NCI-H2196 (cell line): ENCODE results near the gene CYGB.
"Not testable (repeated sequence)": the region's sequence is repeated elsewhere in the genome, so short reads cannot be mapped to it uniquely, and the experiment has no call there.

Experiments used
- DNase-seq: peaks from one replicate; lab custom pipeline; 2025; ENCODE audit not compliant: unreplicated experiment; lab: John Stamatoyannopoulos, UW

CYGB gene

DNA sequence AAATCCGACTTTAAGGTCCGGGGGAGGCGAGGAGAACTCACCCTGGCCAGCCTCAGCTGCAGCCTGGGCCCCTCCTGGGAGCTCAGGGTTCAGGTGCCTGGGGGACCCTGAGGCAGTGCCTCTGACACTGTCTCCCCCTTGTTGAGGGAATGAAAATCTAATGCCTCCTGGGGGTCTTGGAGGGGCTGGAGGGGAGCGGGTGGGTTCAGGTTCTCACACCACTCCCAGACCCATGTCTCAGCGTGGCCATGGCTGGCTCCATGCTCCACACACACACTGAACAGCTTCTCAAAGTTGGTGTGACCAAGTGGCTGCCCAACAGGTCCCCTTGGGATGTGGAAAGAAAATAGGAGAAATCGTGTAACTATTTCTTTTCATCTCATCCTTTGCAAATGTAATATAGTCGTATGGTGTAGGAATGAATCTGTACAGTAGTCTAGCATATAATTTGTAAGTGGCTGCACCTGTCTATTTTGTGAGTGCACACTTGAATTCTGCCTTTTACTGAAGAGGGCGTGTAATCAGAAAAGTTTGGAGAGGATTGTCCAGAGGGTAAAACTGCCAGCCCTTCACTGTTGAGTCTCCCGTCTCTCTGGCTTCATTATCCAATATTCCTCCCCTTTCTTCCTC is 1.5 kb upstream of the CYGB start:
- DNase-seq, result no peak

GRCh38 chr17:76538281-76538931 is 897 bp upstream of the CYGB start:
- no peak for DNase-seq

DNA sequence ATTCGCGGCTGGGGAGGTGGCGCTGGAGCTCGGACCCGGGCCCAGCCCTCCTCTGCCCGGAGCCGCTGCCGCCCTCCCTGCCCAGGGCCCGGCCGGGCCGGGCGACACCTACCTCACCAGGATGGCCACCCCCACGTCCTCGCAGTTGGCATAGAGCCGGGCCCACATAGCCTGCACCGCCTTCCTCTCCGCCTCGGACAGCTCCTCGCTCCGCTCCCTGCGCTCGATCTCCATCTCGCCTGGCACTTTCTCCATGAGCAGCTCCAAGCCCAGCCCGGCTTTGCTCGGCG is 276 bp downstream of the CYGB start:
- DNase-seq, result no peak

DNA sequence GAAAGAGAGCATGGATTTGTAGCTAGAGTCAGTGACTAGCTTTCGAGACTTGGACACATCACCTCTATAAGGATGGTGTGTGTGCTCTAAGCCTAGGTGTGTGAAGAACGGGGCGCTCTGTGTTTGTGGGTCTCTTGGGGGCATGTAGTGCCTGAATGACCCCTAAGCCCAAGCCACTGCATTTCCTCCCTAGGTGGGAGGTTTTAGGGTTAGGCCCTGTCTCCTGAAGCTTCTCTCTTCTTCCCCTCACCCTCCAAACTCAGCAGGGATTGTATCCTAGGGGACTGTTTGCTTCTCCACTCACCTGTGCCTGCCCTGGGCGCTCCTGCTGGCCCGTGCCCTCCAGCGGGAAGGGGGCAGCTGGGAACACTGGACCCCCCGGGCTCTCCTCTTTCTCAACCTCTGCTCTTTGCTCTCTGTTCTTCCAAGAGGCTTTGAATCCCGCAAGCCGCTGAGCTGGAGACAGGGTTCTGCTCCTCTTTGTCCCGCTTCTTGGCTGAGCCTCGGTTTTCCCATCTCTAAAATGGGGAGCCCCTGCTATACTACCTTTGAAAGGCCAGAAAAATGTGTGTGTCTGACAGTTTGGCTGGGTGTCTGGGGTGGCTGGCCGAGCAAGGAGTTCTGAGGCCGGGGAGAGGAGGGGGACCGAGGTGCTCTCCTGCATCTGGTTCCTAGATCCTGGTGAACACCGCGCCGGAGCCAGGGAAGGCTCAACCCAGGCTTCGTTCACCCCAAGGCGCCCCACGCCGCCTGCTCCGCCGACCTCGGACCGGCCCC is 810 bp downstream of the CYGB start:
- no peak for DNase-seq

GRCh38 chr17:76535788-76536510 is 1.6 kb downstream of the CYGB start:
- no peak for DNase-seq

DNA sequence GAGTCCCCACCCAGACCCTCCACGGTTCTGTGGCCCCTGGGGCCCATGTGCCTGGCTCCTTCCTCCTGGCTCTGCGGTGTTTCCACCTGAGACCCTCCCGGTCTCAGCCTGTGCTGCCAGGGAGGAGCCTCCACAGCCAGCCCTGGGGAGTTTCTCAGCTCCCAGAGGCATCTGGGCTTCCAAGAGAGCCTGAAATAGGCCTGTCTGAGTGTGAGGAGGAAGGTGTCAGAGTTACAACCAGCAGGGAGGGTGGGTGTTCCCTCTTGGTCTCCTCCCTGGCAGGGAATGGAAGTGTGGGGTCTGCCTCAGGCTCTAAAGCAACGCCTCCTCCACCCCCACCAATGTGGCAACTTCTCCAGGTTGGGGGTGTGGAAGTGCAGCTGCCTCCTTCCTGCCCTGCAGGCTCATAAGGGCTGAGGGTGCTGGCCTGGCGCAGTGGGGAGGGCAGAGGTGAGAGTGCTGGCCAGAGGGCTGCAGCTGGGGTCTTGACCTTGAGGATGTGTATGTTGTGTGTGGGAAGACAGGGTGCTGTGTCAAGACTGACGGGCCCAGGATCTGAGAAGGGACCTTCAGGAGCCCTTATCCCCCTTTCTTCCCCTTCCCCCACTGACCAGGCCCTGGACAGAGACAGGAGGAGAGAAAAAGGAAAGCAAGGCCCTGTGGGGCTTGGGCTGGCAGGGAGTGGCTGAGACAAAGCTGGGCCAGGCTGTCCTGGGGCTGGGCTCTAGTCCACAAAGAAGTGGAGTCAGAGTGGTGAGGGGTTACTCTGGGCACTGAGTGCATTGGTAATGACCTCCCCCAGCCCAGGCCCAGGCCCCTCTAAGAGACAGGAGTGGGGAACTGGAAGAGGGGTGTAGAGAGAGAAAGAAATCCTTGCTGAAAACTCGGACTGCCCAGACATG is 2.4 kb downstream of the CYGB start:
- no peak for DNase-seq

DNA sequence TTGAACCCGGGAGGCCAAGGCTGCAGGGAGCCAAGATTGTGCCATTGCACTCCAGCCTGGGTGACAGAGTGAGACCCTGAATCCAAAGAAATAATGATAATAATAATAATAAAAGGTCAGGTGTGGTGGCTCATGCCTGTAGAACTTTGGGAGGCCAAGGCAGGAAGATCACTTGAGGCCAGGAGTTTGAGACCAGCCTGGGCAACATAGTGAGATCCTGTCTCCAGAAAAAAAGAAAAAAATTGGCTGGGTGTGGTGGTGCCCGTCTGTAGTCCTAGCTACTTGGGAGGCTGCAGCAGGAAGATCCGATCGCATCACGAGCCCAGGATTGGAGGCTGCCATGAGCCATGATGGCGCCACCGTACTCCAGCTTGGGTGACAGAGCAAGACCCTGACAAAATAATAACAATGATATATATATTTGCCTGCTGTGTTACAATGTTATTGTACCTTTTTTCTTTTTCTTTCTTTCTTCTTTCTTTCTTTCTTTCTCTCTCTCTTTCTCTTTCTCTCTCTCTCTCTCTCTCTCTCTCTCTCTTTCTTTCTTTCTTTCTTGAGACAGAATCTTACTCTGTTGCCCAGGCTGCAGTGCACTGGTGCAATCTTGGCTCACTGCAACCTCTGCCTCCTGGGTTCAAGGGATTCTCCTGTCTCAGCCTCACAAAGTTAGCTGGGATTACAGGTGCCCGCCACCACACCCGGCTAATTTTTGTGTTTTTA is 3.7 kb downstream of the CYGB start:
- DNase-seq, result not testable (repeated sequence)

- DNase-seq, result no peak
These were observed 5.3 kb downstream of the CYGB start for GRCh38 chr17:76532072-76532651.

GRCh38 chr17:76531486-76532038 is 5.9 kb downstream of the CYGB start:
- no peak for DNase-seq

DNA sequence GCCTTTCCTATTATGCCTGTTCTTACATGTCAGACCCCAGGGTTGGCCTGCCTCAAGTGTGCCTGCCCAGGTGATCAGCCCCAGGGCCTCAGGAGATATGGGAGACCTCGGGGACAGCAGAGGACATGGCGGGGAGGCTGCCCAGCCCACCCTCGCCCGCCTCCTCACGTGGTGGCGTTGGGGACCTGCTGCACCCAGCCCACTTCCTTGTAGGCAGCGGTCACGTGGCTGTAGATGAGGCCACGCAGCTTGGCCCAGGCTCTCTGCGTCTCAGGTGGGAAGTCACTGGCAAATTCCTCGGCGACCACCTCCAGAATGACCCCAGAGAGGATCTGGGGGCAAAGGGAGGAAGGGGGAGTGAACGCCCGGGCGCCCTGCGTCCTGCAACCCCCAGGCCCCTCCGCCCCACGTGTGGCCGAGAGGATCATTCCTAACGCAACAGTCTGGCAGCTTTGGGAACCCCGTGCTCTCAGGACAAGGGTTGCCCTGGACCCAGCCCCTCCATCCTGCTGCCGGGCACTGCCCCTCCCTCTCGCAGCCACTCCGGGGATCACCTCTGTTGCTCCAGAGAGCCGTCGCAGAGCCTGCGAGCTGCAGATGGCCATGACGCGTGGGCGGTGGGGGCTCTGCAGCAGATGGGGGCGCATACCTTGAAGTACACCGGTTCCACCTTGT is 6.6 kb downstream of the CYGB start:
- no peak for DNase-seq

DNA sequence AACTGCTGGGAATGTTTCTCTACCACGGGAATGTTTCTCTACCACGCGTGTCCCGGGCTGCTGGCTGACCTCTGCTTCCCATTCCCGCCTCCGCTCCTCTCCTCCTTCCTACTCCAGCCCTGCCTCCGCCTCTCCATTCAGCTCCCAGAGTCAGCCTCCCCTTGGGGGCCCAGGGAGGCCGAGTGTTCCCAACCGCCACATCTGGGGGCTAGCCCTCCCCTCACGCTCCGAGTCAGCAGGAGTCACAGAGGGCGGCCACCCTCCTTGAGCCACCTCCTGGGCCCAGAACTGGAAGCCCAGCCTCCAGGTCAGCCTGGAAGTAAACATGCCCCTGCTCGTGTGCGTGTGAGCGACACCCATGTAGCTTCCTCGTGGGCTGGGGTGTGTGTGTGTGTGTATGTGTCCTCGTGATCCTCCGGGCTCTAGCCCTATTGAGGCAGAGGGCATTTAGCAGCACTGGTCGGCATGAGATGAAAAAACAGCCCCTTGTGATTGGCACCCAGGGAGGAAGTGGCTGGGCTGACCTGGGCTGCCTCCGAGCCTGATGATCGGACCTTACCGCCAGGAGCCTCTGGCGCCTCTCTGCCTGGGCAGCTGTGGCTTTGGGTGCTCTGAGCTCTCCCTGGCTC is 7.3 kb downstream of the CYGB start:
- no peak for DNase-seq

GRCh38 chr17:76529224-76530094 is 8.1 kb downstream of the CYGB start:
- no peak for DNase-seq

- no peak for DNase-seq
These were observed 8.8 kb downstream of the CYGB start for GRCh38 chr17:76528528-76529223.

- no peak for DNase-seq
These were observed 9.4 kb downstream of the CYGB start for GRCh38 chr17:76528156-76528527.

- DNase-seq, result no peak
These were observed 9.9 kb downstream of the CYGB start for GRCh38 chr17:76527430-76528111.

DNA sequence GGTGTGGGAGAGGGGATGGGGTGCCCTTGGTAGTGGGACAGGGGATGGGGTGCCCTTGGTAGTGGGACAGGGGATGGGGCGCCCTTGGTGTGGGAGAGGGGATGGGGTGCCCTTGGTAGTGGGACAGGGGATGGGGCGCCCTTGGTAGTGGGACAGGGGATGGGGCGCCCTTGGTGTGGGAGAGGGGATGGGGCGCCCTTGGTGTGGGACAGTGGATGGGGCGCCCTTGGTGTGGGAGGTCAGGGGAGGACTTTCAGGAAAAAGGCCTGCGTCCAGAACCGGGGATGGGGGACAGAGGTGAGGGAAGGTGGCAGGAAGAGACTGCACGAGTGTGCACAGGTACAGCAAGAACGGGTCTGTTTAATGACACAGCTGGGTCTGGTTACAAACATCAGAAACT is 10.5 kb downstream of the CYGB start:
- DNase-seq, result not testable (repeated sequence)

GRCh38 chr17:76525513-76525833 is 12.0 kb downstream of the CYGB start:
- not testable (repeated sequence) for DNase-seq
